ENCODE measurements around the gene FAM227B.
"Not testable (repeated sequence)": the region's sequence is repeated elsewhere in the genome, so short reads cannot be mapped to it uniquely, and the experiment has no call there.

Gene FAM227B

DNA sequence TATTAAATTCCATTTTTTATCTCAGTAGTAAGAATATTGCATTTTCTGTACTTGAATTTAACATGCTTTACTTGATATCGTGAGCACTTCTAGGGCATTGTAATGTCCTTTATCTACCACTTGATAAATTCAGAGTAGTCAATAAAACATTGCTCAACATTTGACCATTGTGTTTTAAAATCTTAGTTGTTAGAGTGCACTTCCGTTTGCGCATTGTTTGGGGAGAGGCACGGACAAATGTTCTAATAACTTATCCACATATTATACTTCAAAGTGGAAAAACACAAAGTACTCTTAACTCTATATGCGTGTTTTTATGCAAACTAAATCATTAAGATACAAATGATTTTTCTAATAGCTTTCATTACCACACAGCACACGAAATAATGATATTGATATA lies 419 bp downstream of the FAM227B start:
- TF ChIP-seq Cebpa-rat (IDR thresholded peaks at IDR 0.05), result no peak
- Histone ChIP-seq H3K4me3 (peak overlapping the region; percentile 78), H3K4me2 (peak overlapping the region; percentile 66), H3K4me1 (peaks cover 14% of the 10 kb centered on the region), H3K9ac (peak overlapping the region; percentile 90), H3K27me3 (no peaks in the 10 kb centered on the region), H3K27ac (peak overlapping the region; percentile 54; the same call in 1 of the 2 replicates), H3K9me3 (peaks cover 26% of the 10 kb centered on the region), H3K36me3 (peaks cover 17% of the 10 kb centered on the region; the same call in 1 of the 2 replicates), H4K20me1 (no peaks in the 10 kb centered on the region)

DNA sequence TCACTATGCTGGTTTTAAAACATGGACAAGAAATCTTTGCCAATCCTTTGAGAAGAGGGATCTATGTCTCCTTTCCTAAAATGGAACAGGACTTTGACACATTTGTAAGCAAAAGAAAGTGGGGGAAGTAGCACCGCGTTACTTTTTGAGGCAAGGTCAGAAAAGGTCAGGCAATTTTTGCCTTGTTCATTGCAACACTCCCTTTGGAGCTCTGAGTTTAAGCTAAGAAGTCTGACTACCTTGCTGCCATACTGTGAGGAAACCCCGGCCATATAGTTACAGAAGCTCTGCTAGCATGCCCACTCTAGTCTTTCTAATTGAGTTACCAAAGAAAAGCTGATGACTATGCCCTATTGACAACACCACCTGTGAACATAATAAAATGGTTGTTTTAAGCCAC lies 1.4 kb downstream of the FAM227B start:
- peaks cover 28% of the 10 kb centered on the region for H3K9me3 ChIP-seq
- H3K27me3 ChIP-seq, result no peaks in the 10 kb centered on the region
- no peak overlapping the region for H3K9ac ChIP-seq
- H3K4me2 ChIP-seq, result no peak overlapping the region
- H4K20me1 ChIP-seq, result no peaks in the 10 kb centered on the region
- no peak for TF ChIP-seq Cebpa-rat (IDR thresholded peaks at IDR 0.05)
- no peak overlapping the region for H3K27ac ChIP-seq
- H3K4me1 ChIP-seq, result peaks cover 14% of the 10 kb centered on the region
- H3K4me3 ChIP-seq, result no peak overlapping the region
- peaks cover 17% of the 10 kb centered on the region for H3K36me3 ChIP-seq

DNA sequence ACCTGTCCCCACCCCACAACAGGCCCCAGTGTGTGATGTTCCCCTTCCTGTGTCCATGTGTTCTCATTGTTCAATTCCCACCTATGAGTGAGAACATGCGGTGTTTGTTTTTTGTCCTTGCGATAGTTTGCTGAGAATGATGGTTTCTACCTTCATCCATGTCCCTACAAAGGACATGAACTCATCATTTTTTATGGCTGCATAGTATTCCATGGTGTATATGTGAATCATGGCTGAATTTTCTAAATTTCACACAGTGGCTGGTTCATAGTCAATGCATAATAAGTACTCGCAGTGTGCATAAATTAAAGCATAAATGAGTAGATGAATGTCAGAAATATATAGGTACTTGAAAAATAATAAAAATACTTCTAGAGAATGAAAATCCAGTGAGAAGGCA lies 8.4 kb downstream of the FAM227B start:
- not testable (repeated sequence) for H3K4me2 ChIP-seq, H3K9ac ChIP-seq, H3K4me3 ChIP-seq, H3K27me3 ChIP-seq, H4K20me1 ChIP-seq, H3K4me1 ChIP-seq, H3K27ac ChIP-seq
- H3K9me3 ChIP-seq, result peaks cover 27% of the 10 kb centered on the region
- peaks cover 17% of the 10 kb centered on the region for H3K36me3 ChIP-seq

DNA sequence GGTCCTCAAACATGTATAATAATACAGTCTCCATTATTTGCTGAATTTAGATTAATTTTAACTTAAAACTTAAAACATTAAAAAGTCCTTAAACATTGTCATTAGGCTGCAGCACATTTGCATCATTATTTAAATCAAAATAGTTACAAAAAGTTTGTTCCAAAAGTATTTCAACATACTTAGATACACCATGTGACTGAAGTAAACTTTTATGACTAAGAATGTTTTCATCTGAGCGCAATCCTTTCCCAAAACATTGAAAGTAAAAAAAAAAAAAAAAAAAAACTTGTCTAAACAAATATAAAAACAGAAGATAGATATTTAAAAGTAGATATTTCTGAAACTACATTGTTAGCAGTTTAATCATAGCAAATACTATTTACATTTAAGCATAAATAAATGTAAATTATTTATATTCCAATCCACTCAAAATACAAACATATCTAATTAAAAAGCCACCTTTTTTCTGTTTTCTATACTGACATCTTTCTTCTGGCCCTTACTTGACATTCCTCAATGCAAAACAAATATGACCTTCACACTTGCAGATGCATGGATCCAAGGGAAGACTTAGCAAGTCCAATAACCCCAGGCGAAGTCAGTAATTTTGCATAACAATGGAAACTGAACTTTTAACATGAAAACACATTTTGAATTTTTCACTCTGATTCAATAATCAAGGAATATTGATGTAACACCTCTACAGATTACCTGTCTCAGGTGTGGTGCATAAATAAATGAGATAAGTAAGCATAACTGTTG lies 10.3 kb downstream of the FAM227B start:
- peaks cover 19% of the 10 kb centered on the region for H3K36me3 ChIP-seq
- no peak overlapping the region for H3K9ac ChIP-seq
- H3K4me3 ChIP-seq, result no peak overlapping the region
- no peaks in the 10 kb centered on the region for H4K20me1 ChIP-seq
- peaks cover 27% of the 10 kb centered on the region for H3K9me3 ChIP-seq
- TF ChIP-seq Cebpa-rat (IDR thresholded peaks at IDR 0.05), result no peak
- no peaks in the 10 kb centered on the region for H3K4me1 ChIP-seq
- no peaks in the 10 kb centered on the region for H3K27me3 ChIP-seq
- H3K4me2 ChIP-seq, result no peak overlapping the region
- H3K27ac ChIP-seq, result no peak overlapping the region

DNA sequence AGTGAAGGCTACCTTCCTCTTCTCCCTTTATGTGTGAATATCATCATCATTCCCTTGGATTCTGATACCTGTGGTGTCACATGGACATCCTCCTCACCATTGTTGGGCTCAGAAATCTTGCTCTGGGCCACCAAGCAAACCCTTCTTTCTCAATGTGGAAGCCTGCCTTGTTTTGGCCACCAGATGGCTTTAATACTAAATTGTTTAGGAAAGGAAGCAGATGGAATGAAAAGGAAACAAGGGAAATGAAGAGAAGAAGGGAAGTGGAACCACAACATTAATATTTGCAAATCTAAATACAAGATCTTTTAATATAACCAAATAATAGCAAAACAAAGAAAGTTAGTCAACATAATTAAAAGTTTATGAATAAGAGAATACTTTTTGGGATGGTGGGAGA lies 14.0 kb downstream of the FAM227B start:
- Histone ChIP-seq H4K20me1 (no peaks in the 10 kb centered on the region), H3K9ac (no peak overlapping the region), H3K4me3 (no peak overlapping the region), H3K27ac (no peak overlapping the region), H3K4me1 (no peaks in the 10 kb centered on the region), H3K4me2 (no peak overlapping the region), H3K27me3 (no peaks in the 10 kb centered on the region), H3K9me3 (peaks cover 18% of the 10 kb centered on the region), H3K36me3 (peaks cover 9% of the 10 kb centered on the region; the same call in 1 of the 2 replicates)
- TF ChIP-seq Cebpa-rat (IDR thresholded peaks at IDR 0.05), result no peak

DNA sequence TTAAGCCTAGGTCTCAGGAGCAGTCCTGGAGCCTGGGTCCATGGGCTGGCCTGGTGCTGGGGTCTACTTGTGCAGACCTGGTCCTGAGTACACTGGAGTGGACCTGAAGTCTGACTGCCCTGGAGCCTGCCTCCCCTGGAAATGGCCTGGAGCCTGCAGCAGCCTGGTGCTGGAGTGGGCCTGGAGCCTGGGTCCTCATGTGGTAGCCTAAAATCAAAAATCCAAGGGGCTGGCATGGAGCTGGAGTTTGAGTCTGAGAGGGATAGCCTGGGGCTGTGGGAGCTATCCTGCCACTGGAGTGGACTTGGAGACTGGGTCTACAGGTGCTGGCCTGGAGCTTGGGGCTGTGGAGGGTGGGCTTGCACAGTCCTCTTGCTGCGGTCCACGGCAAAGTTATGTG lies 15.0 kb downstream of the FAM227B start:
- Histone ChIP-seq H3K27ac (no peak overlapping the region), H3K27me3 (no peaks in the 10 kb centered on the region), H3K9me3 (peaks cover 21% of the 10 kb centered on the region), H3K9ac (no peak overlapping the region), H3K4me2 (no peak overlapping the region), H3K4me3 (no peak overlapping the region), H4K20me1 (no peaks in the 10 kb centered on the region), H3K36me3 (peaks cover 9% of the 10 kb centered on the region; the same call in 1 of the 2 replicates), H3K4me1 (no peaks in the 10 kb centered on the region)
- TF ChIP-seq Cebpa-rat (IDR thresholded peaks at IDR 0.05), result no peak

DNA sequence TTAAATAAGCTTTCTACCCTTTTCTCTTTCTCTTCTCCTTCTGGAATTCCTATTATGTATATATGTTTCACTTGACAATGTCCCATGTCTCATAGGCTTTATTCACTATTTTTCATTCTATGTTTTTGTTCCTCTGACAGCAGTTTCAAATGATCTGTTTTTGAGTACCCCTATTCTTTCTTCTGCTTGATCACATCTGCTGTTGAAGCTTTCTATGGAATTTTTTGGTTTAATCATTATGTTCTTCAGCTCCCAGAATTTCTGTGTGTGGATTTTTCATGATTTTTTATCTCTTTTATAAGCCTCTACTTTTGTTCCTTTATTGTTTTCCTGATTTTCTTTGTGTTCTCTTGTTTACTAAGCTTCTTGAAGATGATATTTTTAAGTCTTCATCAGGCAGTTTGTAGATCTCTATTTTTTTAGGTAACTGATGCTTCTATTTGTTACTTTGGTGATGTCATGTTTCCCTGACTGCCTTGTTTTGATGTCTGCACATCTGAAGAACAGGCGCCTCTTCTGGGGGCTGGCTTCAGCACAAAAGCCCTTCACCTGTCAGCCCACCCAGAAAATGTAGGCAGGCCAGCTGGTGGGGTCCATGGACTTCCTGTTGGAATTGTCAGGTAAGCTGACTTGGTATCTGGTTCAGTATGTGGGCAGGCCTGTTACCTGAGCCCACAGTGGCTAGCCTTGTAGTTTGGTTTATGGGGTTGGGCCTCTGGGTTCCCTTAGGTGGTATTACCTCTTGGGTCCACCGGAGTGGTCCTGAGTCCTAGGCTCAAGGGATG lies 15.8 kb downstream of the FAM227B start:
- Histone ChIP-seq H3K4me2 (no peak overlapping the region), H3K4me3 (no peak overlapping the region), H3K4me1 (no peaks in the 10 kb centered on the region), H3K27me3 (no peaks in the 10 kb centered on the region), H3K27ac (no peak overlapping the region), H3K9me3 (peaks cover 28% of the 10 kb centered on the region), H4K20me1 (no peaks in the 10 kb centered on the region), H3K9ac (no peak overlapping the region), H3K36me3 (peaks cover 9% of the 10 kb centered on the region; the same call in 1 of the 2 replicates)
- TF ChIP-seq Cebpa-rat (IDR thresholded peaks at IDR 0.05), result no peak

DNA sequence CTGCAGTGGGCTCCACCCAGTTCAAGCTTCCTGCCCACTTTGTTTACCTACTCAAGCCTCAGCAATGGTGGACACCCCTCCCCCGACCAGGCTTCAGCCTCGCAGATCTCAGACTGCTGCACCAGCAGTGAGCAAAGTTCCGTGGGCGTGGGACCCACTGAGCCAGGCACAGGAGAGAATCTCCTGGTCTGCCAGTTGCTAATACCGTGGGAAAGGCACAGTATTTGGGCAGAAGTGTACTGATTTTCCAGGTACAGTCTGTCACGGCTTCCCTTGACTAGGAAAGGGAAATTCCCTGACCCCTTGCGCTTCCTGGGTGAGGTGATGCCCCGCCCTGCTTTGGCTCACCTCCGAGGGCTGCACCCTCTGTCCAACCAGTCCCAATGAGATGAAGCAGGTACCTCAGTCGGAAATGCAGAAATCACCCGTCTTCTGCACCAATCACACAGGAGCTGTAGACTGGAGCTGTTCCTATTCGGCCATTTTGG lies 27.7 kb downstream of the FAM227B start:
- H3K9ac ChIP-seq, H3K27ac ChIP-seq, H3K4me1 ChIP-seq, H3K4me2 ChIP-seq, H3K4me3 ChIP-seq, H3K27me3 ChIP-seq, H4K20me1 ChIP-seq, H3K9me3 ChIP-seq, H3K36me3 ChIP-seq: not testable (repeated sequence)

DNA sequence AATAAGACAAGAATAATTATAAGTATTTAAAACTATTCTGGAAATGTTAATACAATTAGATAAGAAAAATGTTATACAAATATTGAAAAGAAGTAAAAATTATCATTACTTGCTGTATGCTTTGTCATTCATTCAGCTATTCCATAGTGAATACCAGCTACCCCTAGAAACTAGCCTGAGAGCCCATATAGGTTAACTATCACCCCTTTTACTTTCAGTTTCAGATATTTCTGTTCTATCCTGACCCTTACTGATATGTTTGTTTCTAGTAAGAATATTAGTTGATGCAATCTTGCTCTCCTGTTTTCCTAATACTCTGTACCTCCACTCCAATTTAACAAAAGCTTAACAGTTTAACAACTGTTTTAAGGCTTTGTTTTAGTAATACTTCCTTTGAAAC lies 31.6 kb downstream of the FAM227B start:
- peaks cover 7% of the 10 kb centered on the region; the same call in 1 of the 2 replicates for H3K9me3 ChIP-seq
- H3K4me1 ChIP-seq, result no peaks in the 10 kb centered on the region
- H3K9ac ChIP-seq, result no peak overlapping the region
- no peaks in the 10 kb centered on the region for H3K36me3 ChIP-seq
- no peak overlapping the region for H3K27ac ChIP-seq
- no peak overlapping the region for H3K4me3 ChIP-seq
- H4K20me1 ChIP-seq, result no peaks in the 10 kb centered on the region
- no peak for TF ChIP-seq Cebpa-rat (IDR thresholded peaks at IDR 0.05)
- H3K27me3 ChIP-seq, result no peaks in the 10 kb centered on the region
- H3K4me2 ChIP-seq, result no peak overlapping the region

DNA sequence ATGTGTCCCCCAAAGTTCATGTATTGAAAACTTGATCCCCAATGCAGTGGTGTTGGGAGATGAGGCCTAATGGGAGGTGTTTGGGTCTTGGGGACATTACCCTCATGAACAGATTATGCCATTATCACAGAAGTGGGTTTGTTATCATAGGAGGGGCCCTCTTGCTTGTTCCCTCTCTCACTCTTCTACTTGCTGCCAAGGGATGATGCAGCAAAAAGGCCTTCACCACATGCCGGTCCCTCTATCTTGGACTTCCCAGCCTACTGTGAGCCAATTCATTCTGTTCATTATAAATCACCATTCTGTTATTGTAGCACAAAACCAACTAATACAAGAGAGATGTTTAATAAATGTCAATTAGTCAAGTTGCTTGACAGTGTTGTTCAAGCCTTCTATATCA lies 47.2 kb downstream of the FAM227B start:
- Histone ChIP-seq H4K20me1 (no peaks in the 10 kb centered on the region), H3K27ac (no peak overlapping the region), H3K4me3 (no peak overlapping the region), H3K4me1 (no peaks in the 10 kb centered on the region), H3K9ac (no peak overlapping the region), H3K27me3 (no peaks in the 10 kb centered on the region), H3K36me3 (no peaks in the 10 kb centered on the region), H3K4me2 (no peak overlapping the region), H3K9me3 (no peaks in the 10 kb centered on the region; the same call in 1 of the 2 replicates)
- TF ChIP-seq Cebpa-rat (IDR thresholded peaks at IDR 0.05), result no peak

Measured in BLaER1 (cell line).